Astrocyte (in vitro differentiated cells and primary cell): ENCODE results near the gene CCNT2. TPM values are rescaled to one million over a fixed set of nuclear protein-coding genes. Genes with fewer than 3 reads are reported as not detected.
"Not testable (repeated sequence)": the region's sequence is repeated elsewhere in the genome, so short reads cannot be mapped to it uniquely, and the experiment has no call there.

Experiments used
- DNase-seq: peaks from one replicate; pipeline ENCODE4 v3.0.0-alpha.2; 2010; ENCODE audit warnings: low read depth
- FAIRE-seq: peaks from 2 replicates; lab custom pipeline; 2011; peaks lifted over from hg19 to GRCh38; lab: Jason Lieb, UNC
- H2AFZ ChIP-seq: 2 replicates; pipeline ENCODE4 v1.6.0; 2012; ENCODE audit warnings: low read depth, low read length, inconsistent platforms
- H3K27ac ChIP-seq: 2 replicates; pipeline ENCODE4 v1.5.1; 2011; ENCODE audit warnings: low read depth, low read length, inconsistent platforms
- H3K27me3 ChIP-seq: 2 replicates; pipeline ENCODE4 v1.6.0; 2011; ENCODE audit warnings: low read length, inconsistent platforms; ENCODE audit not compliant: insufficient read depth
- H3K36me3 ChIP-seq: 2 replicates; pipeline ENCODE4 v1.5.1; 2011; ENCODE audit warnings: low read length, inconsistent platforms; ENCODE audit not compliant: insufficient read depth
- H3K4me1 ChIP-seq: 2 replicates; pipeline ENCODE4 v1.5.1; 2011; ENCODE audit warnings: low read length, inconsistent platforms; ENCODE audit not compliant: insufficient read depth
- H3K4me2 ChIP-seq: 2 replicates; pipeline ENCODE4 v1.6.0; 2012; ENCODE audit warnings: low read length, inconsistent platforms
- H3K4me3 ChIP-seq: 2 replicates; pipeline ENCODE4 v1.5.1; 2011; ENCODE audit warnings: low read depth, mild to moderate bottlenecking, low read length, inconsistent platforms; ENCODE audit not compliant: insufficient read depth
- H3K79me2 ChIP-seq: 2 replicates; pipeline ENCODE4 v1.6.0; 2012; ENCODE audit warnings: mild to moderate bottlenecking, low read length, inconsistent platforms; ENCODE audit not compliant: insufficient read depth
- H3K9ac ChIP-seq: 2 replicates; pipeline ENCODE4 v1.6.0; 2012; ENCODE audit warnings: mild to moderate bottlenecking, low read length, inconsistent platforms
- H3K9me3 ChIP-seq: 2 replicates; pipeline ENCODE4 v1.5.1; 2012; ENCODE audit warnings: low read depth, mild to moderate bottlenecking, low read length, inconsistent platforms; ENCODE audit not compliant: insufficient read depth
- H4K20me1 ChIP-seq: 2 replicates; pipeline ENCODE4 v1.6.0; 2012; ENCODE audit warnings: low read length, inconsistent platforms; ENCODE audit not compliant: insufficient read depth
- H3K27ac Mint-ChIP-seq: one replicate; pipeline ENCODE4 v1.8.0; 2021; ENCODE audit warnings: mild to moderate bottlenecking, mixed read lengths; ENCODE audit not compliant: unreplicated experiment
- H3K27me3 Mint-ChIP-seq: one replicate; pipeline ENCODE4 v1.8.0; 2021; ENCODE audit warnings: low read depth, mixed read lengths; ENCODE audit not compliant: unreplicated experiment
- H3K36me3 Mint-ChIP-seq: one replicate; pipeline ENCODE4 v1.8.0; 2021; ENCODE audit warnings: low read depth, mixed read lengths; ENCODE audit not compliant: unreplicated experiment
- H3K4me1 Mint-ChIP-seq: one replicate; pipeline ENCODE4 v1.8.0; 2021; ENCODE audit warnings: low read depth, mixed read lengths; ENCODE audit not compliant: unreplicated experiment
- H3K4me3 Mint-ChIP-seq: one replicate; pipeline ENCODE4 v1.8.0; 2021; ENCODE audit warnings: mild to moderate bottlenecking, moderate library complexity, mixed read lengths; ENCODE audit not compliant: unreplicated experiment
- H3K9me3 Mint-ChIP-seq: one replicate; pipeline ENCODE4 v1.8.0; 2021; ENCODE audit warnings: mild to moderate bottlenecking, mixed read lengths; ENCODE audit not compliant: unreplicated experiment
- CTCF ChIP-seq: IDR thresholded peaks from 2 replicates; pipeline ENCODE4 v1.5.1; 2011; ENCODE audit warnings: low read depth, mild to moderate bottlenecking, inconsistent platforms, low read length, moderate library complexity; ENCODE audit not compliant: insufficient read depth
- EZH2 ChIP-seq: IDR thresholded peaks from 2 replicates; pipeline ENCODE4 v1.6.1; 2012; ENCODE audit warnings: mild to moderate bottlenecking, low read length, inconsistent platforms; ENCODE audit not compliant: insufficient read depth
- total RNA-seq: library from RNA; stranded (reverse); gene quantifications from 2 replicates; pipeline ENCODE4 v1.2.1, GENCODE V29; 2021

Gene CCNT2
- total RNA-seq, 1 donor from 2014 or later, result 33.2 TPM

- H3K4me1 ChIP-seq, result no peaks in the 10 kb centered on the region
- no peaks in the 10 kb centered on the region for H4K20me1 ChIP-seq
- Mint-ChIP-seq H3K4me1 (peaks cover 3% of the 10 kb centered on the region), H3K9me3 (peaks cover 2% of the 10 kb centered on the region), H3K36me3 (no peaks in the 10 kb centered on the region), H3K4me3 (no peak overlapping the region), H3K27me3 (no peaks in the 10 kb centered on the region), H3K27ac (no peak overlapping the region)
- H2AFZ ChIP-seq, result no peak overlapping the region
- no peak for DNase-seq
- no peak overlapping the region for H3K4me2 ChIP-seq
- no peak overlapping the region for H3K4me3 ChIP-seq
- H3K36me3 ChIP-seq, result no peaks in the 10 kb centered on the region
- no peak for FAIRE-seq
- no peak for TF ChIP-seq CTCF
- TF ChIP-seq EZH2, result no peak
- H3K9ac ChIP-seq, result no peak overlapping the region
- H3K79me2 ChIP-seq, result no peaks in the 10 kb centered on the region
- no peaks in the 10 kb centered on the region for H3K27me3 ChIP-seq
- H3K27ac ChIP-seq, result no peak overlapping the region
- H3K9me3 ChIP-seq, result no peaks in the 10 kb centered on the region
Measured at GRCh38 chr2:134906726-134907125, 11.9 kb upstream of the CCNT2 start.

- not testable (repeated sequence) for H3K4me1 ChIP-seq, H3K27me3 Mint-ChIP-seq, H3K9me3 Mint-ChIP-seq, H3K4me1 Mint-ChIP-seq, H3K9me3 ChIP-seq, H3K27ac Mint-ChIP-seq, H3K4me3 ChIP-seq, H3K4me2 ChIP-seq, DNase-seq, H2AFZ ChIP-seq, H3K9ac ChIP-seq, FAIRE-seq, H4K20me1 ChIP-seq, H3K79me2 ChIP-seq, H3K36me3 Mint-ChIP-seq, H3K27ac ChIP-seq, H3K36me3 ChIP-seq, H3K4me3 Mint-ChIP-seq, H3K27me3 ChIP-seq
Measured at GRCh38 chr2:134907441-134908116, 11.0 kb upstream of the CCNT2 start.

- Histone ChIP-seq H4K20me1 (no peaks in the 10 kb centered on the region), H2AFZ (no peak overlapping the region), H3K4me3 (no peak overlapping the region), H3K4me1 (no peaks in the 10 kb centered on the region), H3K27me3 (no peaks in the 10 kb centered on the region), H3K27ac (no peak overlapping the region), H3K9me3 (no peaks in the 10 kb centered on the region), H3K4me2 (no peak overlapping the region), H3K79me2 (no peaks in the 10 kb centered on the region), H3K9ac (no peak overlapping the region), H3K36me3 (no peaks in the 10 kb centered on the region)
- no peak overlapping the region for H3K27ac Mint-ChIP-seq
- H3K4me3 Mint-ChIP-seq, result no peak overlapping the region
- no peaks in the 10 kb centered on the region for H3K27me3 Mint-ChIP-seq
- FAIRE-seq, result no peak
- DNase-seq, result no peak
- peaks cover 2% of the 10 kb centered on the region for H3K36me3 Mint-ChIP-seq
- no peaks in the 10 kb centered on the region for H3K4me1 Mint-ChIP-seq
- no peak for TF ChIP-seq EZH2
- TF ChIP-seq CTCF, result no peak
- H3K9me3 Mint-ChIP-seq, result peaks cover 8% of the 10 kb centered on the region
Measured at GRCh38 chr2:134910763-134911399, 7.7 kb upstream of the CCNT2 start.
